Measurements from ENCODE around the gene HACD4.

HACD4 gene

GRCh38 chr9:20962536-20963225 is 68.8 kb downstream of the HACD4 start:
- DNase-seq: no peak

- no peak for DNase-seq
Measured at GRCh38 chr9:20950707-20951106, 80.7 kb downstream of the HACD4 start.
